Forelimb muscle (tissue), 1 donor: Measurements from ENCODE around the gene FIZ1. TPM values are rescaled to one million over a fixed set of nuclear protein-coding genes. Genes with fewer than 3 reads are reported as not detected.

ENCODE experiments used
- polyA plus RNA-seq: library from polyadenylated mRNA; unstranded; fragments of 120-200 nt; gene quantifications from one replicate; pipeline ENCODE4 v1.2.1, GENCODE V29; 2013; ENCODE audit not compliant: insufficient read length

The FIZ1 gene
- polyA plus RNA-seq, 1 donor, result 11.1 TPM

Other genes with a start within 250 kb of the FIZ1 start
- gene COX6B2, start 244.8 kb downstream of the FIZ1 start, polyA plus RNA-seq, result 0.15 TPM
- not detected for gene GARIN5B, start 236.3 kb downstream of the FIZ1 start, polyA plus RNA-seq
- 0.40 TPM for gene IL11, start 229.1 kb downstream of the FIZ1 start, polyA plus RNA-seq
- gene TMEM190, start 222.7 kb downstream of the FIZ1 start, polyA plus RNA-seq, result not detected
- 0.23 TPM for gene TMEM238, start 215.2 kb downstream of the FIZ1 start, polyA plus RNA-seq
- 1,731 TPM for gene RPL28, start 213.6 kb downstream of the FIZ1 start, polyA plus RNA-seq
- gene UBE2S, start 191.7 kb downstream of the FIZ1 start, polyA plus RNA-seq, result 41.0 TPM
- gene SHISA7, start 156.2 kb downstream of the FIZ1 start, polyA plus RNA-seq, result 0.14 TPM
- 36.2 TPM for gene ISOC2, start 137.9 kb downstream of the FIZ1 start, polyA plus RNA-seq
- not detected for gene C19orf85, start 134.8 kb downstream of the FIZ1 start, polyA plus RNA-seq
- gene ZNF628, start 122.9 kb downstream of the FIZ1 start, polyA plus RNA-seq, result 4.1 TPM
- gene NAT14, start 114.3 kb downstream of the FIZ1 start, polyA plus RNA-seq, result 27.0 TPM
- gene SSC5D, start 111.1 kb downstream of the FIZ1 start, polyA plus RNA-seq, result 17.3 TPM
- gene SBK2, start 62.4 kb downstream of the FIZ1 start, polyA plus RNA-seq, result 3.1 TPM
- gene SBK3, start 54.0 kb downstream of the FIZ1 start, polyA plus RNA-seq, result not detected
- 12.0 TPM for gene ZNF579, start 18.7 kb downstream of the FIZ1 start, polyA plus RNA-seq
- gene ZNF524, start 771 bp upstream of the FIZ1 start, polyA plus RNA-seq, result 10.0 TPM
- 7.6 TPM for gene ZNF865, start 6.1 kb upstream of the FIZ1 start, polyA plus RNA-seq
- 10.0 TPM for gene ZNF784, start 25.0 kb upstream of the FIZ1 start, polyA plus RNA-seq
- 19.9 TPM for gene ZNF580, start 41.5 kb upstream of the FIZ1 start, polyA plus RNA-seq
- gene ZNF581, start 44.1 kb upstream of the FIZ1 start, polyA plus RNA-seq, result 30.1 TPM
- 15.1 TPM for gene CCDC106, start 48.7 kb upstream of the FIZ1 start, polyA plus RNA-seq
- 110 TPM for gene U2AF2, start 55.5 kb upstream of the FIZ1 start, polyA plus RNA-seq
- 82.6 TPM for gene EPN1, start 75.7 kb upstream of the FIZ1 start, polyA plus RNA-seq
- gene NLRP9, start 138.9 kb upstream of the FIZ1 start, polyA plus RNA-seq, result not detected
- 2.0 TPM for gene RFPL4A, start 159.6 kb upstream of the FIZ1 start, polyA plus RNA-seq
- 0.63 TPM for gene RFPL4AL1, start 169.6 kb upstream of the FIZ1 start, polyA plus RNA-seq
- not detected for gene NLRP11, start 232.5 kb upstream of the FIZ1 start, polyA plus RNA-seq
- not detected for gene NLRP4, start 237.0 kb upstream of the FIZ1 start, polyA plus RNA-seq